Prostate gland (tissue), 2 donors: Measurements from ENCODE around the gene PRKAR1B. TPM values are rescaled to one million over a fixed set of nuclear protein-coding genes. Genes with fewer than 3 reads are reported as not detected.

Experiments used
- DNase-seq: peaks from one replicate; pipeline ENCODE4 v3.0.0-alpha.2; 2019; ENCODE audit warnings: low spot score
- H3K27ac ChIP-seq, 2 donors: fragments of 200-600 bp; sonication (generic); 2 replicates each; pipeline ENCODE4 v1.5.1; 2017 to 2019
- H3K27me3 ChIP-seq: fragments of 200-600 bp; sonication (generic); replicated peaks from 2 replicates; pipeline ENCODE4 v1.5.1; 2019; ENCODE audit not compliant: insufficient read depth
- H3K36me3 ChIP-seq, 2 donors: fragments of 200-600 bp; sonication (generic); 1 replicate in 1 of 2; 2 replicates in 1 of 2; pipeline versions ENCODE4 v1.5.1 to v1.8.1; 2017 to 2019
- H3K4me1 ChIP-seq: fragments of 200-600 bp; sonication (generic); replicated peaks from 2 replicates; pipeline ENCODE4 v1.5.1; 2019
- H3K4me3 ChIP-seq, 2 donors: fragments of 200-600 bp; sonication (generic); 2 replicates each; pipeline ENCODE4 v1.5.1; 2017 to 2019
- H3K9me3 ChIP-seq: fragments of 200-600 bp; sonication (generic); 2 replicates; pipeline ENCODE4 v1.5.1; 2017
- CTCF ChIP-seq, 4 experiments: fragments of 200-600 bp in 2 of 4; fragments of 450-650 bp in 2 of 4; sonication (generic) in 2 of 4; IDR thresholded peaks; 1 replicate in 3 of 4; 2 replicates in 1 of 4; pipeline ENCODE4 v1.5.1; 2016 to 2019; ENCODE audit warnings: antibody characterized with exemption in 4 of 4, mild to moderate bottlenecking in 2 of 4, moderate library complexity in 2 of 4
- POLR2A ChIP-seq: fragments of 450-650 bp; IDR thresholded peaks from one replicate; pipeline ENCODE4 v1.6.1; 2016; ENCODE audit warnings: antibody characterized with exemption, mild to moderate bottlenecking
- POLR2AphosphoS5 ChIP-seq: sonication (generic); formaldehyde crosslinking; IDR thresholded peaks from one replicate; pipeline ENCODE4 v1.6.1; 2017; ENCODE audit warnings: antibody characterized with exemption
- WGBS: methylation state at CpG from one replicate; pipeline ENCODE4 v1.1.5; 2018; 5-methylcytosine and 5-hydroxymethylcytosine counted together
- intact Hi-C: fragments of 100-400 bp; cut with DNase I; formaldehyde crosslinking; loops from one replicate; pipeline ENCODE4 v1.14.2; 2022
- total RNA-seq, 2 donors: library from RNA; depleted of rRNA; stranded (reverse); fragments of >200 nt; gene quantifications; one replicate each; pipeline ENCODE4 v1.1.0, GENCODE V29; 2016

Gene PRKAR1B
- 10 to 100 TPM; 20.2 to 44.8 TPM for total RNA-seq

GRCh38 chr7:727104-727805 is at the start of gene PRKAR1B:
PRKAR1B (minus strand) TSS chr7:727281; CDS start chr7:711505, 15,776 bp downstream.
- Histone ChIP-seq H3K27ac (peak within 1 kb of the TSS; percentile 7 to 50), H3K36me3 (no peaks in the 10 kb centered on the region), H3K4me1 (peaks cover 4% of the 10 kb centered on the region), H3K4me3 (peak within 1 kb of the TSS; percentile 73 to 90), H3K9me3 (no peaks in the 10 kb centered on the region), H3K27me3 (no peaks in the 10 kb centered on the region)
- intact Hi-C loops, result no loop called here
- DNase-seq, result no peak
- under 1% methylated on average over 40 of the region's 66 CpGs for WGBS
- TF ChIP-seq CTCF (IDR thresholded peaks at IDR 0.05), result no peak
- TF ChIP-seq POLR2A, result no peak
- TF ChIP-seq POLR2AphosphoS5, result no peak

- TF ChIP-seq CTCF (IDR thresholded peaks at IDR 0.05), result no peak
- no peak for TF ChIP-seq POLR2A
- TF ChIP-seq POLR2AphosphoS5, result no peak
- no peak overlapping the region for H3K27ac ChIP-seq
- no peak overlapping the region for H3K4me3 ChIP-seq
- DNase-seq, result no peak
- intact Hi-C loops, result no loop called here
- H3K36me3 ChIP-seq, result no peaks in the 10 kb centered on the region
- WGBS, result 95% methylated on average over 9 of the region's 10 CpGs
- no peaks in the 10 kb centered on the region for H3K27me3 ChIP-seq
- H3K4me1 ChIP-seq, result peaks cover 6% of the 10 kb centered on the region
- no peaks in the 10 kb centered on the region for H3K9me3 ChIP-seq
Measured at GRCh38 chr7:776381-776780, 49.3 kb upstream of the PRKAR1B start.

GRCh38 chr7:774161-775109 is 47.4 kb upstream of the PRKAR1B start:
- H3K4me3 ChIP-seq, result no peak overlapping the region
- intact Hi-C loops, result loop anchor here (2.0 to 5.0 kb wide), 2 partner anchors 252 to 452 kb away; no protein-coding TSS in a partner anchor
- no peaks in the 10 kb centered on the region for H3K27me3 ChIP-seq
- peak; percentile 90 to 97 (median 92) for TF ChIP-seq CTCF (IDR thresholded peaks at IDR 0.05)
- no peak for TF ChIP-seq POLR2A
- no peak overlapping the region for H3K27ac ChIP-seq
- 51% methylated on average over 43 of the region's 65 CpGs for WGBS
- H3K4me1 ChIP-seq, result peaks cover 16% of the 10 kb centered on the region
- peak; percentile 43 for DNase-seq
- no peaks in the 10 kb centered on the region for H3K9me3 ChIP-seq
- H3K36me3 ChIP-seq, result no peaks in the 10 kb centered on the region

- H3K36me3 ChIP-seq, result no peaks in the 10 kb centered on the region
- TF ChIP-seq CTCF (IDR thresholded peaks at IDR 0.05) (no peak), POLR2A (no peak), POLR2AphosphoS5 (no peak)
- peaks cover 16% of the 10 kb centered on the region for H3K4me1 ChIP-seq
- DNase-seq, result no peak
- no peaks in the 10 kb centered on the region for H3K9me3 ChIP-seq
- WGBS, result 97% methylated on average over 12 of the region's 12 CpGs
- no peak overlapping the region for H3K4me3 ChIP-seq
- no peaks in the 10 kb centered on the region for H3K27me3 ChIP-seq
- H3K27ac ChIP-seq, result no peak overlapping the region
- intact Hi-C loops, result loop anchor here (5.0 kb wide), 1 partner anchor 251 kb away; no protein-coding TSS in a partner anchor
Measured at GRCh38 chr7:773622-773915, 46.5 kb upstream of the PRKAR1B start.
